Stomach (tissue), 4 donors: Measurements from ENCODE around the gene TPRN.

Experiments used
- CTCF ChIP-seq, 7 experiments: fragments of 450-650 bp in 4 of 7; fragments of 200-600 bp in 3 of 7; sonication (generic) in 3 of 7; IDR thresholded peaks; one replicate each; pipeline ENCODE4 v1.5.1; 2016 to 2019; ENCODE audit warnings: antibody characterized with exemption in 7 of 7, control low read depth in 2 of 7, mild to moderate bottlenecking in 1 of 7
- EP300 ChIP-seq: sonication (generic); formaldehyde crosslinking; IDR thresholded peaks from one replicate; pipeline ENCODE4 v1.6.1; 2017; ENCODE audit warnings: antibody characterized with exemption
- POLR2AphosphoS5 ChIP-seq, 3 donors: sonication (generic); formaldehyde crosslinking; IDR thresholded peaks; one replicate each; pipeline ENCODE4 v1.6.1; 2016; ENCODE audit warnings: antibody characterized with exemption in 3 of 3

GRCh38 chr9:137212520-137212919, 12.0 kb upstream of the TPRN start:
- no peak for TF ChIP-seq POLR2AphosphoS5 (IDR thresholded peaks at IDR 0.05)
- no peak for TF ChIP-seq CTCF (IDR thresholded peaks at IDR 0.05)
- TF ChIP-seq EP300 = no peak
